Gastrocnemius medialis (tissue), 4 donors: ENCODE measurements around the gene TMEM238. TPM values are rescaled to one million over a fixed set of nuclear protein-coding genes. Genes with fewer than 3 reads are reported as not detected.

Experiments used
- ATAC-seq, 2 donors: fragments of 150-250 bp; one replicate each; pipeline ENCODE4 v1.9.1; 2016
- DNase-seq, 2 donors: peaks; one replicate each; pipeline ENCODE4 v3.0.0-alpha.2; 2019
- H3K27ac ChIP-seq, 4 donors: fragments of 200-600 bp; sonication (generic); 1 replicate in 1 of 4; 2 replicates in 3 of 4; pipeline ENCODE4 v1.5.1; 2016 to 2018; ENCODE audit warnings: mild to moderate bottlenecking in 2 of 4, moderate library complexity in 1 of 4
- H3K27me3 ChIP-seq, 3 donors: fragments of 200-600 bp; sonication (generic) in 2 of 3; 1 replicate in 1 of 3; 2 replicates in 2 of 3; pipeline versions ENCODE4 v1.5.1 to v1.6.0; 2016 to 2019; ENCODE audit warnings: mild to moderate bottlenecking in 1 of 3, moderate library complexity in 1 of 3
- H3K36me3 ChIP-seq, 2 donors: fragments of 200-600 bp; sonication (generic) in 1 of 2; one replicate each; pipeline ENCODE4 v1.5.1; 2017 to 2018
- H3K4me1 ChIP-seq, 2 donors: fragments of 200-600 bp; sonication (generic) in 1 of 2; one replicate each; pipeline ENCODE4 v1.5.1; 2016 to 2017; ENCODE audit warnings: mild to moderate bottlenecking in 2 of 2
- H3K4me3 ChIP-seq, 4 donors: fragments of 200-600 bp; sonication (generic) in 3 of 4; 1 replicate in 1 of 4; 2 replicates in 3 of 4; pipeline ENCODE4 v1.5.1; 2016 to 2019; ENCODE audit warnings: mild to moderate bottlenecking in 2 of 4
- H3K9me3 ChIP-seq, 3 donors: fragments of 200-600 bp; sonication (generic) in 2 of 3; 1 replicate in 1 of 3; 2 replicates in 2 of 3; pipeline ENCODE4 v1.5.1; 2016 to 2019
- POLR2A ChIP-seq, 2 donors: fragments of 450-650 bp; IDR thresholded peaks; one replicate each; pipeline ENCODE4 v1.6.1; 2017; ENCODE audit warnings: antibody characterized with exemption in 2 of 2, mild to moderate bottlenecking in 2 of 2, moderate library complexity in 2 of 2
- in situ Hi-C, 4 donors: fragments of 200-750 bp; cut with MboI; loops; one replicate each; pipeline versions ENCODE4 v1.15.0 to v1.8.0; 2017; ENCODE audit warnings: low sequenced_read_pairs in 4 of 4
- intact Hi-C: fragments of 100-400 bp; cut with DNase I; formaldehyde crosslinking; loops from one replicate; pipeline ENCODE4 v1.15.1; 2023; ENCODE audit warnings: low total_unique reads
- total RNA-seq, 4 donors: library from RNA; depleted of rRNA; stranded (reverse); fragments of >200 nt; gene quantifications; one replicate each; pipeline versions ENCODE4 v1.1.0 to v1.2.3, GENCODE V29; 2016
- TF ChIP-seq, protein P1 (sequence below), 5 experiments: fragments of 450-650 bp in 3 of 5; fragments of 200-600 bp in 2 of 5; sonication (generic) in 2 of 5; IDR thresholded peaks in 4 of 5; conservative IDR thresholded peaks in 1 of 5; 1 replicate in 4 of 5; 2 replicates in 1 of 5; pipeline ENCODE4 v1.5.1; 2016 to 2019; ENCODE audit warnings: antibody characterized with exemption in 5 of 5, mild to moderate bottlenecking in 3 of 5, moderate library complexity in 3 of 5

Gene TMEM238
- 1 to 10 TPM; 1.3 to 4.7 (median 2.1) TPM for total RNA-seq

DNA sequence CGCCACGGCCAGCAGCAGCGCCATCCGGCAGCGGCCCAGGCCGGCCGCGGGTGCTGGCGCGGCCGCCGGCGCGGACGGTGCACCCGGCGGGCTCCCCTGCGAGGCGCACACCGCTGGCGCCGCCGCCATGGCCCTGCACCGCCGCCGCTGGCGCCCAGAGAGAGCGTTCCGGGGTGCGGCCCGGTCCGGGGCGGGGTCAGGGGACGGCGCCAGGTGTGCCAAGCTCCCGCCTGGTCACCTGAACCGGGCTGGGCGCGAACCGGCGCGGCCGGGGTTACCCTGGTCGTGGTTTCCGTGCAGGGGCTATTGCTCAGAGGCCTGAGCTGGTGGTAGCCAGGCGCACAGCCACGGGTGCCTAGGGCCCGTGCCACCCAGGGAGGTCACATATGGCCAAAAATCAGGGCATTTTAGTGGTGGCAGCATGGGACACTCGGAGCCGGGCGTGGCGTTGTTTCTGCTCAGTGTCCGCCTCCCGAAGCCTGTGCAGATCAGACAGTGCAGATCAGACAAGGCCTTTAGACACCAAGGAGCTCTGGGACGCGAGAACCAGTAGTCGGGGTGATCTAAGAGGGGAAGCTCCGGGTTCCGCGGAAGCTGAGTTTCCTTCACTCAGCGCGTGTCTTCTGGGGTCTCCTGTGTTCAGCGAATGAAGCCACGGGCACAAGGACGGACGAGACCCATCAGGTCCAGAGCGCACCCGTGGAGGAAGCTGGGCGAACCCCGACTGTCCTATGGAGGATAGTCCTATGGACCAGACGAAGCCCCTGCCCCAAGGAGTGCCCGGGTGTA lies at the start of gene TMEM238:
Gene TMEM238, minus strand, starts transcription at position 162 of the 789 bp plus-strand sequence. Its CDS starts 33 bp downstream, at position 129.
- peaks cover 25 to 40% of the 10 kb centered on the region in 2 donors for H3K4me1 ChIP-seq
- intact Hi-C loops (loop anchor here (2.0 to 10.0 kb wide), 4 partner anchors 22 to 270 kb away; partner anchors contain the start of genes ISOC2, PPP1R12C and UBE2S), in situ Hi-C loops (no loop called here)
- ATAC-seq (peak; percentile 3 to 15), DNase-seq (peak in 1 of 2 donors; percentile 37)
- H3K27ac ChIP-seq, result peak within 1 kb of the TSS; percentile 90 to 98 (median 93)
- H3K4me3 ChIP-seq, result peak within 1 kb of the TSS; percentile 49 to 96 (median 85)
- TF ChIP-seq, protein P1, sequence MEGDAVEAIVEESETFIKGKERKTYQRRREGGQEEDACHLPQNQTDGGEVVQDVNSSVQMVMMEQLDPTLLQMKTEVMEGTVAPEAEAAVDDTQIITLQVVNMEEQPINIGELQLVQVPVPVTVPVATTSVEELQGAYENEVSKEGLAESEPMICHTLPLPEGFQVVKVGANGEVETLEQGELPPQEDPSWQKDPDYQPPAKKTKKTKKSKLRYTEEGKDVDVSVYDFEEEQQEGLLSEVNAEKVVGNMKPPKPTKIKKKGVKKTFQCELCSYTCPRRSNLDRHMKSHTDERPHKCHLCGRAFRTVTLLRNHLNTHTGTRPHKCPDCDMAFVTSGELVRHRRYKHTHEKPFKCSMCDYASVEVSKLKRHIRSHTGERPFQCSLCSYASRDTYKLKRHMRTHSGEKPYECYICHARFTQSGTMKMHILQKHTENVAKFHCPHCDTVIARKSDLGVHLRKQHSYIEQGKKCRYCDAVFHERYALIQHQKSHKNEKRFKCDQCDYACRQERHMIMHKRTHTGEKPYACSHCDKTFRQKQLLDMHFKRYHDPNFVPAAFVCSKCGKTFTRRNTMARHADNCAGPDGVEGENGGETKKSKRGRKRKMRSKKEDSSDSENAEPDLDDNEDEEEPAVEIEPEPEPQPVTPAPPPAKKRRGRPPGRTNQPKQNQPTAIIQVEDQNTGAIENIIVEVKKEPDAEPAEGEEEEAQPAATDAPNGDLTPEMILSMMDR (IDR thresholded peaks at IDR 0.05 in 4 of 5, conservative IDR thresholded peaks at IDR 0.05 in 1 of 5), result peak in 1 of 5 experiments; percentile 8
- TF ChIP-seq POLR2A (IDR thresholded peaks at IDR 0.05), result peak in 1 of 2 donors; percentile 14
- no peaks in the 10 kb centered on the region for H3K9me3 ChIP-seq
- H3K36me3 ChIP-seq, result peaks cover 0 to 21% of the 10 kb centered on the region in 2 donors
- H3K27me3 ChIP-seq, result no peaks in the 10 kb centered on the region

GRCh38 chr19:55433292-55433691 lies 49.2 kb upstream of the TMEM238 start:
- Histone ChIP-seq H3K27ac (no peak overlapping the region), H3K27me3 (peaks cover 62 to 70% (median 70%) of the 10 kb centered on the region in 3 donors), H3K36me3 (no peaks in the 10 kb centered on the region), H3K9me3 (no peaks in the 10 kb centered on the region), H3K4me1 (no peaks in the 10 kb centered on the region), H3K4me3 (no peak overlapping the region)
- in situ Hi-C loops, result no loop called here
- ATAC-seq (no peak), DNase-seq (no peak)
- intact Hi-C loops, result no loop called here
- TF ChIP-seq, protein P1 (IDR thresholded peaks at IDR 0.05 in 4 of 5, conservative IDR thresholded peaks at IDR 0.05 in 1 of 5), result no peak
- TF ChIP-seq POLR2A (IDR thresholded peaks at IDR 0.05), result no peak

- in situ Hi-C loops (no loop called here), intact Hi-C loops (no loop called here)
- no peak for ATAC-seq
- Histone ChIP-seq H3K9me3 (no peaks in the 10 kb centered on the region), H3K27ac (no peak overlapping the region), H3K27me3 (peaks cover 61 to 65% (median 61%) of the 10 kb centered on the region in 3 donors), H3K4me1 (no peaks in the 10 kb centered on the region), H3K36me3 (no peaks in the 10 kb centered on the region), H3K4me3 (no peak overlapping the region)
- TF ChIP-seq, protein P1 (IDR thresholded peaks at IDR 0.05 in 4 of 5, conservative IDR thresholded peaks at IDR 0.05 in 1 of 5), result no peak
- TF ChIP-seq POLR2A (IDR thresholded peaks at IDR 0.05), result no peak
- no peak for DNase-seq
Observed at GRCh38 chr19:55432241-55432959, 48.3 kb upstream of the TMEM238 start.

- H3K4me3 ChIP-seq, result no peak overlapping the region
- intact Hi-C loops (no loop called here), in situ Hi-C loops (no loop called here)
- DNase-seq (no peak), ATAC-seq (no peak)
- H3K27me3 ChIP-seq, result peaks cover 58 to 60% (median 58%) of the 10 kb centered on the region in 3 donors
- no peaks in the 10 kb centered on the region for H3K36me3 ChIP-seq
- H3K9me3 ChIP-seq, result no peaks in the 10 kb centered on the region
- H3K27ac ChIP-seq, result no peak overlapping the region
- no peaks in the 10 kb centered on the region for H3K4me1 ChIP-seq
- TF ChIP-seq, protein P1 (IDR thresholded peaks at IDR 0.05 in 4 of 5, conservative IDR thresholded peaks at IDR 0.05 in 1 of 5), result no peak
- no peak for TF ChIP-seq POLR2A (IDR thresholded peaks at IDR 0.05)
Observed at GRCh38 chr19:55431183-55431582, 47.1 kb upstream of the TMEM238 start.
